K562 (cell line): ENCODE data around the gene LYST. TPM values are rescaled to one million over a fixed set of nuclear protein-coding genes. Genes with fewer than 3 reads are reported as not detected.

Source experiments
- C11orf30 ChIP-seq: fragments of 450-650 bp; IDR thresholded peaks from 2 replicates; pipeline ENCODE4 v1.6.1; 2016; ENCODE audit warnings: low read depth, mild to moderate bottlenecking
- DIDO1 ChIP-seq: fragments of 450-650 bp; IDR thresholded peaks from 2 replicates; pipeline ENCODE4 v1.6.1; 2016; ENCODE audit warnings: low read depth, missing biosample characterization, missing genetic modification characterization
- DNMT1 ChIP-seq: fragments of 450-650 bp; IDR thresholded peaks from 2 replicates; pipeline ENCODE4 v1.6.1; 2016; ENCODE audit warnings: antibody characterized with exemption, mild to moderate bottlenecking
- FOXJ2 ChIP-seq: fragments of 200-800 bp; sonication (Bioruptor generic); IDR thresholded peaks from 2 replicates; pipeline ENCODE4 v1.6.1; 2016; ENCODE audit warnings: missing genetic modification characterization, missing compliant biosample characterization
- GATAD2B ChIP-seq: fragments of 450-650 bp; IDR thresholded peaks from 2 replicates; pipeline ENCODE4 v1.6.1; 2017; ENCODE audit warnings: mild to moderate bottlenecking, borderline replicate concordance
- ILK ChIP-seq: fragments of 450-650 bp; IDR thresholded peaks from 2 replicates; pipeline ENCODE4 v1.6.1; 2016; ENCODE audit warnings: missing genetic modification characterization, low read depth, mild to moderate bottlenecking, missing compliant biosample characterization, moderate library complexity, borderline replicate concordance
- JUN ChIP-seq, 2 experiments: sonication (generic) in 1 of 2; formaldehyde crosslinking in 1 of 2; IDR thresholded peaks; 2 replicates each; pipeline versions ENCODE4 v1.6.1 to v1.8.0; 2012 to 2022; ENCODE audit warnings: borderline replicate concordance in 2 of 2, mild to moderate bottlenecking in 2 of 2, improper control_type of control experiment in 1 of 2, low read depth in 1 of 2, low read length in 1 of 2, missing genetic modification reagents in 1 of 2
- KHSRP ChIP-seq: fragments of 450-650 bp; IDR thresholded peaks from 2 replicates; pipeline ENCODE4 v1.6.1; 2017
- MCM5 ChIP-seq: fragments of 450-650 bp; IDR thresholded peaks from 2 replicates; pipeline ENCODE4 v1.6.1; 2016; ENCODE audit warnings: low read depth
- MEF2D ChIP-seq: conservative IDR thresholded peaks from 2 replicates; pipeline ENCODE4 v1.6.1; 2016; ENCODE audit warnings: low read depth, missing genetic modification characterization, missing compliant biosample characterization
- MYC ChIP-seq, 2 experiments: fragments of 250-450 bp in 1 of 2; sonication (Bioruptor Pico) in 1 of 2; IDR thresholded peaks; 2 replicates each; pipeline versions ENCODE4 v1.5.1 to v1.6.1; 2012 to 2021; ENCODE audit warnings: low read depth in 2 of 2, borderline replicate concordance in 1 of 2, improper control_type of control experiment in 1 of 2, low read length in 1 of 2, mild to moderate bottlenecking in 1 of 2, moderate library complexity in 1 of 2
- NCOA2 ChIP-seq, 2 experiments: fragments of 450-650 bp; IDR thresholded peaks; 2 replicates each; pipeline ENCODE4 v1.6.1; 2018; ENCODE audit warnings: mild to moderate bottlenecking in 2 of 2, moderate library complexity in 1 of 2; ENCODE audit not compliant: partially characterized antibody in 2 of 2
- PHF20 ChIP-seq: fragments of 450-650 bp; IDR thresholded peaks from 2 replicates; pipeline ENCODE4 v1.6.1; 2018; ENCODE audit not compliant: partially characterized antibody
- RBM25 ChIP-seq: fragments of 200-400 bp; formaldehyde crosslinking; IDR thresholded peaks from 2 replicates; pipeline ENCODE4 v1.6.1; 2018; ENCODE audit warnings: low read length, low read depth, moderate library complexity; ENCODE audit not compliant: severe bottlenecking
- SAP30 ChIP-seq: fragments of 200-600 bp; sonication (generic); IDR thresholded peaks from 2 replicates; pipeline ENCODE4 v1.6.1; 2012; ENCODE audit warnings: borderline replicate concordance, low read depth, mild to moderate bottlenecking, moderate library complexity, low read length, control low read depth, inconsistent platforms; ENCODE audit not compliant: insufficient read depth, poor library complexity, severe bottlenecking
- SIRT6 ChIP-seq: IDR thresholded peaks from one replicate; pipeline ENCODE4 v1.6.1; 2012; ENCODE audit warnings: low read depth, mild to moderate bottlenecking, control low read depth, inconsistent platforms, low read length, moderate library complexity
- TCF7L2 ChIP-seq: fragments of 150-350 bp; IDR thresholded peaks from 2 replicates; pipeline ENCODE4 v1.6.1; 2016; ENCODE audit warnings: low read depth, mild to moderate bottlenecking, low read length, moderate library complexity
- ZNF717 ChIP-seq: fragments of 250-450 bp; sonication (Bioruptor Pico); IDR thresholded peaks from 2 replicates; pipeline ENCODE4 v1.5.0; 2021
- polyA plus RNA-seq, 8 experiments: library from polyadenylated mRNA; depleted of rRNA in 4 of 8; stranded (reverse) in 5 of 8; unstranded in 3 of 8; fragments of >200 nt; fragmentation: Nextera tagmentation in 2 of 8; fragmentation: Illumina TruSeq in 1 of 8; extraction: Ambion mirVana in 2 of 8; extraction: Trizol in 1 of 8; gene quantifications; 2 replicates each; pipeline versions ENCODE4 v1.2.1 to v1.2.3, GENCODE V29; 2011 to 2014; ENCODE audit warnings: inconsistent platforms in 1 of 8, missing spikeins in 1 of 8
- total RNA-seq, 7 experiments: library from RNA; depleted of rRNA in 6 of 7; stranded (reverse); fragments of >200 nt in 6 of 7; fragmentation: Illumina TruSeq in 2 of 7; extraction: Trizol in 2 of 7; gene quantifications; 2 replicates each; pipeline versions ENCODE4 v1.2.1 to v1.2.3, GENCODE V29; 2011 to 2021; ENCODE audit warnings: low replicate concordance in 1 of 7
- TF ChIP-seq, protein P1 (sequence below), 2 experiments: fragments of 250-450 bp in 1 of 2; fragments of 450-650 bp in 1 of 2; sonication (Bioruptor Pico) in 1 of 2; IDR thresholded peaks; 2 replicates each; pipeline versions ENCODE4 v1.6.1 to v1.8.0; 2016 to 2021; ENCODE audit warnings: mild to moderate bottlenecking in 2 of 2, moderate library complexity in 2 of 2, missing compliant biosample characterization in 1 of 2, missing genetic modification characterization in 1 of 2
- TF ChIP-seq, protein P2 (sequence below), 2 experiments: fragments of 450-650 bp; IDR thresholded peaks; 2 replicates each; pipeline ENCODE4 v1.6.1; 2018; ENCODE audit warnings: mild to moderate bottlenecking in 2 of 2, low read depth in 1 of 2; ENCODE audit not compliant: partially characterized antibody in 2 of 2

LYST gene
- total and polyA plus RNA-seq, 9 of the 15 experiments (the other 6 are each of a cell fraction or from before 2014, with no cell fraction given): 0.73 to 2.4 (median 1.4) TPM

DNA sequence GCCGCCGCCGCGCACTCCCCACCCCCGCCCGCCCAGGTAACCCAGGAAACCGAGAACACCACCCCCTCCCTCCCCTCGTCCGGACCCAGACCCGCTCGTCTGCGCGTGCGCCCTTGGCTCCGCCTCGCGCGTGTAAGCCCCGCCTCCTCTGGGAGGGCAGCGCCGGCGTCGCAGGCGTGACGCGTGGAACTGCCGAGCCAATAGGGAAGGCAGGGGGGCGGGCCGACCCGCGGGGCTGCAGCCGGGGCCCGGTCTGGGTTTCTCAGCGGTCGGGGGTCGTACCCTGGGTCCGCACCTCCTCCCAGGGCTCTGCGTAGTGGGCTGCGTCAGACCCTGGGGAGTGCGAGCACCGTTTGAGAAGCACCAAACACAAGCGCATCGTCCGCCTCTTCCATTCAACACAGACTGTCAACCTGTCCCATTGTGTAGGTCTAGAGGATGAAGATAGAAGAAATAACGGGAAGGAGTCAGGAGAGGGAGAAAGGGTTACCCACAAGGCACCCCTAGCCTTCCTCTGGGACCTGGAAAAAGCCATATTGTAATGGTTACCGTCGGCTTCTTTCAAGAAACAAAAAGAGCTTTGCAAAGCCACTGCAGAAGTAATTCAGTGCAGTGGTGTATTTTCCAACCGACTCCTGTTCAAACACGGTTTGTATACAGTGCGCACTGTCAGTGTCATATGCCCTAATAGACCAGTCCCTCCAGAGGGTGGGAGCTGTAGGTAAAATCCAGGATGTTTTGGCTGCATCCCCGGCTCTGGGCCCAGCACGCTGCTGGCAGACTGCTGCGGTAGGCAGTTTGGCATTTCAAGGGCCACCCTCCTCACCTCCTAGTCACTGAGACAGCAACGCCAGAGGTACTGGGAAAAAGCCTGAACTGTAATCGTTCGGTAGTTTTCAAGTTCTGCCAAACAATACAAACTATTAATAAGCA is 473 bp upstream of the LYST start (continued):
- TF ChIP-seq, protein P1, sequence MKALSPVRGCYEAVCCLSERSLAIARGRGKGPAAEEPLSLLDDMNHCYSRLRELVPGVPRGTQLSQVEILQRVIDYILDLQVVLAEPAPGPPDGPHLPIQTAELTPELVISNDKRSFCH (CRISPR knock-in tag; IDR thresholded peaks at IDR 0.05): no peak
- TF ChIP-seq, protein P1 (tag; IDR thresholded peaks at IDR 0.05): no peak
- no peak for TF ChIP-seq SAP30
- TF ChIP-seq SIRT6: no peak
- TF ChIP-seq DIDO1 (tag): peak; percentile 86
- 0 out of 2 replicates have a peak, but pooled peaks have one; percentile 59 for TF ChIP-seq KHSRP
- no peak for TF ChIP-seq ZNF717 (CRISPR knock-in tag)
- no peak for TF ChIP-seq TCF7L2
- TF ChIP-seq C11orf30: peak; percentile 80
- TF ChIP-seq, protein P2, sequence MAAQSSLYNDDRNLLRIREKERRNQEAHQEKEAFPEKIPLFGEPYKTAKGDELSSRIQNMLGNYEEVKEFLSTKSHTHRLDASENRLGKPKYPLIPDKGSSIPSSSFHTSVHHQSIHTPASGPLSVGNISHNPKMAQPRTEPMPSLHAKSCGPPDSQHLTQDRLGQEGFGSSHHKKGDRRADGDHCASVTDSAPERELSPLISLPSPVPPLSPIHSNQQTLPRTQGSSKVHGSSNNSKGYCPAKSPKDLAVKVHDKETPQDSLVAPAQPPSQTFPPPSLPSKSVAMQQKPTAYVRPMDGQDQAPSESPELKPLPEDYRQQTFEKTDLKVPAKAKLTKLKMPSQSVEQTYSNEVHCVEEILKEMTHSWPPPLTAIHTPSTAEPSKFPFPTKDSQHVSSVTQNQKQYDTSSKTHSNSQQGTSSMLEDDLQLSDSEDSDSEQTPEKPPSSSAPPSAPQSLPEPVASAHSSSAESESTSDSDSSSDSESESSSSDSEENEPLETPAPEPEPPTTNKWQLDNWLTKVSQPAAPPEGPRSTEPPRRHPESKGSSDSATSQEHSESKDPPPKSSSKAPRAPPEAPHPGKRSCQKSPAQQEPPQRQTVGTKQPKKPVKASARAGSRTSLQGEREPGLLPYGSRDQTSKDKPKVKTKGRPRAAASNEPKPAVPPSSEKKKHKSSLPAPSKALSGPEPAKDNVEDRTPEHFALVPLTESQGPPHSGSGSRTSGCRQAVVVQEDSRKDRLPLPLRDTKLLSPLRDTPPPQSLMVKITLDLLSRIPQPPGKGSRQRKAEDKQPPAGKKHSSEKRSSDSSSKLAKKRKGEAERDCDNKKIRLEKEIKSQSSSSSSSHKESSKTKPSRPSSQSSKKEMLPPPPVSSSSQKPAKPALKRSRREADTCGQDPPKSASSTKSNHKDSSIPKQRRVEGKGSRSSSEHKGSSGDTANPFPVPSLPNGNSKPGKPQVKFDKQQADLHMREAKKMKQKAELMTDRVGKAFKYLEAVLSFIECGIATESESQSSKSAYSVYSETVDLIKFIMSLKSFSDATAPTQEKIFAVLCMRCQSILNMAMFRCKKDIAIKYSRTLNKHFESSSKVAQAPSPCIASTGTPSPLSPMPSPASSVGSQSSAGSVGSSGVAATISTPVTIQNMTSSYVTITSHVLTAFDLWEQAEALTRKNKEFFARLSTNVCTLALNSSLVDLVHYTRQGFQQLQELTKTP (IDR thresholded peaks at IDR 0.05; ENCODE audit: low read depth in 1 of 2, partially characterized antibody in 2 of 2): no peak
- TF ChIP-seq ILK (tag): no peak
- no peak for TF ChIP-seq FOXJ2 (tag)
- TF ChIP-seq NCOA2 (IDR thresholded peaks at IDR 0.05; ENCODE audit: partially characterized antibody in 2 of 2): no peak
- peak; percentile 97 for TF ChIP-seq RBM25
- TF ChIP-seq MEF2D: no peak
- TF ChIP-seq MYC (IDR thresholded peaks at IDR 0.05; ENCODE audit: low read depth, low read length): peak; percentile 17; the same call in 1 of the 2 replicates
- TF ChIP-seq MYC (CRISPR knock-in tag; IDR thresholded peaks at IDR 0.05; ENCODE audit: borderline replicate concordance, low read depth): no peak
- TF ChIP-seq DNMT1: no peak
- 0 out of 2 replicates have a peak, but pooled peaks have one; percentile 25 for TF ChIP-seq JUN (IDR thresholded peaks at IDR 0.05; ENCODE audit: borderline replicate concordance, low read depth, low read length)
- TF ChIP-seq JUN (CRISPR knock-in tag; IDR thresholded peaks at IDR 0.05; ENCODE audit: borderline replicate concordance): no peak
- TF ChIP-seq PHF20: peak; percentile 97
- no peak for TF ChIP-seq MCM5
- no peak for TF ChIP-seq GATAD2B
